ENCODE measurements around the gene IGFLR1.
A peak's percentile ranks its signal among the peaks of the same experiment; 100 is the strongest.

Gene IGFLR1

DNA sequence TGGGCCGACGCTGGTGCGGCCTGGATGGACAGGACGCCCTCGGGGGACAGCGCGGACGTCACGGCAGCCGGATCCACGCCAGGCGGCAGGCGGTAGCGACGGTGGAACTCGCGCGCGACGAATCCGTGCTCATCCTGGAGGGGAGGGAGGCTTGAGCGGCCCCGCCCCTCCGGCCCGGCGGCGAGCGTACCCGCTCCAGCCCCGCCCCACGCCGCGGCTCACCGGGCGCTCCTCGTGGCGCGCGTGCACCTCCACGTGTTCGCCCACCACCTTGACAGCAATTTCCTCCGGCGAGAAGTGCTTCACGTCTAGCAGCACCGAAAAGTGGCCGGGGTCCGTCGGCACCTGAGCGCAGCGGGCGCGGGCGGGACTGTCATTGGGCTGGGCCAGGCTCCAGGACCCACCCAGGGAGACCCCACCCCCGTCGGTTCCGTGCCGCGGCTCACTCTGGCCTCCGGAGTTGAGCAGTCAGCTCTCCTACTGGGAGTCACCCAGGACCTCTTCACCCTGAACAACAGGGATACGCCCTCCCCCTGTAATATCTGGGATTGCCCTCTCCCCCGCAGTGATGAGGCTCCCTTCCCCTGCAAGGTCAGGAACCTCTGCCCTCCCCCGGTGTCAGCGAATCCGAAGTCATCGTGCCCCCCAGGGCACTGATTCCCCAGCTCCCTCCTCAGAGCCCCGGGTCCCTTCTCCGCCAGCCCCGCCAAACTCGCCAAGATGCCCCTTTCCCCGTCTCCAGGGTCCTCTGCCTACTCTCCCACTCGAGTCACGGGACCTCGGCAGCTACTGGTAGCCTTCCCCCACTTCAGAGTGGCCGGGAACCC is 13.5 kb upstream of the IGFLR1 start:
- DNase-seq, result peak; percentile 72

DNA sequence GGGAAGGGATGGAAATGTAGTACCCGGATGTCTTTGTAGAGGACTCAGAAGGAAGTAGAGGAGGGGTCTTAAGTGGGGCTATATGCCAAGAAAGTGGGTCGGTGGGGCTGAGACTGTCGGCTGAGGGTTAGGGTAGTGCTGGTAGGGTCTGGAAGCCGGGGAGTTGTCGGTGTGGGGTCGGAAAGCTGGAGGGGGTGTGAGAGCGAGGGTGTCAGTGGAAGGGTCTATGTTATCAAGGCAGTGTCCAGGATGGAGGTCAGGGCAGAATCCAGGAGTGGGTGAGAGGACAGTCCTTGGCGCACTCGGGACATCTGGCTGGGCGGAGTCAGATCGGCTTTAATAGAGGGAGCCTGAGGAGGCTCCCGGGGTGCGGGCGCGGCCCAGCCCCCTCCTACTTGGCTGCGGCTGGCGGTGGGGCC is 12.9 kb upstream of the IGFLR1 start:
- no peak for DNase-seq

DNA sequence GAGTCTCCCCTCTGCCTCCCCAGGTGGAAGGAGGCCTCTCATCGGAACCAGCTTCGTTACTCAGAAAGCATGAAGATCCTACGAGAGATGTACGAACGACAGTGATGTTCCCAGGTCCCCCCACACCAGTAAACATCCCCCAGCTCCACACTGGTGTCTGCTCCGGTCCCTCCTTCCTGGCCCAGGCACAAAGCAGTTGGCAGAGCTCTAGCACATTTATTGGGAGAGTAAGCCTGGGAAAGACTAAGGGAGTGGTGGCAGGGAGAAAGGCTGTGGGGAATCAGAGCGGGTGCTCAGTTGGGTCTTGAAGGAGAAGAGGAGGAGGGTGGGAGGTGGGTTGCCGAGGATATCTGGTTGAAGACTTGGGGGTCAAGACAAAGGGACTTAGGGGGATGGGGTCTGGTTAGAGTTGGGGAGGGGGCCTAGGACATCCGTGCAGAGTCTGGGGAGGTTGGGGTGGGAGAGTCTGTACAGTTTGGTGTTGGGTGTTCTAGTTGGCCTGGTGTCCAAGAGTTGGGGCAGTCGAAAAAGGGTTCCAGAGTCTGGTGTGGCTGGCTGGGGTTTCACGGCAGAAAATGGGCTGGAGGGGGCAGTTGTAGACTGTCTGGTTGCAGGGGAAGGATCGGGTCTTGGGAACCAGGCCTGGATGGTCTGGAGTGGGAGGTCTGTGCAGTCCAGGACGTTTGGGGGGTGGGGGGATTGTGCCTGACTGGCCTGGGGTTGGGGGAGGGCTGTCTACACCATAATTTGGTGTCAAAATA is 12.3 kb upstream of the IGFLR1 start:
- DNase-seq, result no peak

DNA sequence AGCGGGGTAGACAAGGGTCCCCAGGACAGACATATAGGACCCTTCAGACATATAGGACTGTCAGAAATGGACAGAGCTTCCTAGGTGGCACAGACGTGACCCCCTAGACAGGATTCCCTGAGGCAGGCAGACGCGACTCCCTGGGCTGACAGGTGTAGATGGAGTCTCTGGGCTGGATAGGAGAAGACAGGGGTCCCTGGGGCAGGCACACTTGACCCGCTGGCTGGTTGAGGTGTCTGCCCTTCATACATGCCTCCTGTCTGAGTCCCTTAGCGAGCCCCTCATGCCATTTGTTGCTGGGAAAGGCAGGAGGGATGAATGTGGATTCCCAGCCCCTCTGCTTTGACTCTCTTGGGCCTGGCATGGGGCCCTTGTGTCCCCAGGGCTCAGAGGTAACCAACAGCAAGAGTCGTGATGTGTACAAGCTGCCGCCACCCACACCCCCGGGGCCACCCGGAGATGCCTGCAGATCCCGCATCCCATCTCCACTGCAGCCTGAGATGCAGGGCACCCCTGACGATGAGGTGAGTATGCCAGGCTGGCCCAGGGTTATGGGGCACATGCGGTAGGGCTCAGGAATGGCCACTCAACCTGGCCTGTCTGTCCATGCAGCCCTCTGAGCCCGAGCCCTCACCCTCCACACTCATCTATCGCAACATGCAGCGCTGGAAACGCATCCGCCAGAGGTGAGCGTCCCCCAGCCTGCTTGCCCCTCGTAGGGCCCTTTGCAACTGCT is 11.6 kb upstream of the IGFLR1 start:
- DNase-seq, result no peak

DNA sequence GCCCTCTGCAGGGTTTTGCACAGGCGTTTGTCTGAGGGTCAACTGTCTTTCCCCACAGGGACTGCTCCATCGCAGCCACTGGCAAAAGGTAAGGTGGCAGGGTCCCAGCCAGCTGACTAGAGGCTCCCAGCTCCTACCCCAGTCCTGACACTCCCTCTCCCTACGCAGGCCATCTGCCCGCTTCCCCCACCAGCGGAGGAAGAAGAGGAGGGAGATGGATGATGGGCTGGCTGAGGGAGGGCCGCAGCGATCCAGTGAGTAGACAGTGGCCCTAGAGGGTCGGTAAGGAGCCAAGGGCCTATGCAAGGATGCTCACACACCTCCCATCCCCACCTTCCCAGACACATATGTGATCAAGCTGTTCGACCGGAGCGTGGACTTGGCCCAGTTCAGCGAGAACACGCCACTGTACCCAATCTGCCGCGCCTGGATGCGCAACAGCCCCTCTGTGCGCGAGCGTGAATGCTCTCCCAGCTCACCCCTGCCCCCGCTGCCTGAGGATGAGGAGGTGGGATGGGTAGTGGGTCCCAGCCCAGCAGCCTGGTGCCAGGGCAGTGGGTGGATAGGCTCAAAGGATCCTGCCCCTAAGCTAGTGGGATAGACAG is 10.6 kb upstream of the IGFLR1 start:
- DNase-seq, result no peak

DNA sequence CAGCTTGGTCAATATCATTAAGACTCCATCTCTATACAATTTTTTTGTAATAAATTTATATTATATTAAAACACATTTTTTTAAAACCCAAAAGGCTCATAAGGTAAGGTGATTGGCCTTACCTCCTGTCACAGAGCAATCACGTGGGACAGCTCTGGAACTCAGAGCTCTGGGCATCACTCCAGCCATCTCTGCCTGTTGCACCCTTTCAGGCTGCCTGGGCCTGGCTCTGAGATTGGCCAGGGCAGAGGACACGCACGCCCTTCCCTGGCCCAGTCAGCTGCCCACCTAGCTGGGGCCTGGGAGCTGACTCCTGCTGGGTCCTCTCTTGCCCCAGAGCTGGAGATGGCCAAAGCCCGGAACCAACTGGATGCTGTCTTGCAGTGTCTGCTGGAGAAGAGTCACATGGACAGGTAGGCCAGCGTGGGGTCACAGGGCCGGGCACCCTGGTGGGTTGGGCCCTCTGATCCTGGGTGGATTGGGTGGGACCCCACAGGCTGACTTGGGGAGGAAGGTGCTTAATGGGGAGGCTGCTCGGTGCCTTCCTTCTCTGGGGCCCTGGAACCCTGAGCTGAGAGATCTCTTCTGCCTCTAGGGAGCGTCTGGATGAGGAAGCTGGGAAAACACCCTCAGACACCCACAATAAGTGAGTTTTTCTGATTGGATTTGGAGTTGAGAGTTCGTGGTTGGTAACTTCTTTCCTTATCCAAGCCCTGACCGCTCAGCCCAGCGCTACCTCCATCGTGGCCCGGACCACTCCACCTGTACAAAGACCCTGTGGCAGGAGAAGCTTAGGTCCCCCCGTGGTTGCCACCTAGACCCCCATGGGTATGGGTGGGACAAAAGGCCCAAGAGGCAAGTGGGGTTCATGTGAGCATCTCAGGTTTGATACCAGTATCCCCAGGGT is 9.8 kb upstream of the IGFLR1 start:
- DNase-seq, result no peak

DNA sequence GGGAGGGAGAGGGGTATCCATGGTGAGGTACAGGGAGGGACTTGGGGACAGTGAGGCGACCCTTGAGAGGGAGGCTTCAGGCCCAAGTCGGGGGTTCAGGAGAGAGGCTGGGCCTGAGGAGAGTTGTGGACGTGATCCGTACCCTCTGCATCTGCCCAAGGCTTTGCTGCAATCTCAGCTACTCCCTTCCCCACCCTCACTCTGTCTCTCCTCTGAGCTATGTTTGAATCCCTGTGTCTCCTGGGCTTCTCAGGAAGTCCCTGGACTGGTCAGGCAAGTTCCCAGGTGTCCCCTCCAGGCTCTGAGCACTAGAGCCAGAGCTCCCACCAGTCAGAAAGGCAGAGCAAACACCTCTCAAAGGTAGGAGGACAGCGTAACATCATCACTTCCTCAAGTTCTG is 7.9 kb upstream of the IGFLR1 start:
- DNase-seq, result no peak

DNA sequence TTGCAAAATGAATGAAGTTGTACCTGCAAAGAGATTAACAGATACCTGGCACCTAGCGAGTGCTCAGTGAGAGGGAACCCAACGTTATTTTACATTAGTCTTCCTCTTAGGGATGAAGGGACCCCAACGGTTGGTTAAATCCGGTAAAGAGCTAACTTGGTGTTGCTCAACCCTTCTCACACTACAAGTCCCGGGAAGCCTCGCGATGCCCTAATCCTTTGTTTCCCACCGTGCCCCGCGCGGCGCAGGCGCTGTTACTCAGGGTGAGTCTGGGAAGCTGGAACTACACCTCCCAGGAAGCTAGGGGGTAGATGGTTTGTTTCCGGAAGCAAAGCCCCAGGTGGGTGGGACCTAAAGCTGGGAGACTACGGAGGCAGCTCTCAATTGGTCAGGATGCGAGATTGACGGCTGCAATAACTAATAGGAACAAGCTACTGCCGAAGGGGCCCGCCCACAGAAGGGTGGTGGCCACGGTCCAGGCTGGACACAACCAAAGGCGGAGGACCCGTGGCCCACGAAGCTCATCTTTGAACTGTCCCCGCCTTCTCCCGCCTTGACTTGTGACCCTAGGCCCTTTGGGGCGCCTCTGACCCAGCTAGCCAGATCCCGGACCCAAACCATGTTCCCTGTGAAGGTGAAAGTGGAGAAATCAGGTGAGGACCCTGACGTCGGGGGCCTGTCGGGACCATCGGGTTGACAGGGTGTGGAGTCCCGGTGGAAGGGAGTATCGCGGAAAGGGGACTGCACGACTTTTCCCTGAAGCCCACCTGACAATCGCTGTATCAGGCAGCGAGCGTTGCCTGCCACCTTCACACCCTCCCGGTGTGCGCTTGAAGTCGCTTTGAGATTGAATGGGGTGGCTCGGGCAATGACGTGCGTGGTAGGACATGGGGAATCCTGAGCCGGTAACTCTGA is 6.1 kb upstream of the IGFLR1 start, which contains the start of gene LIN37:
Gene LIN37 (plus strand): TSS at position 471 of the 915 bp plus-strand sequence. CDS start 149 bp downstream, at position 620.
- DNase-seq, result peak; percentile 100

DNA sequence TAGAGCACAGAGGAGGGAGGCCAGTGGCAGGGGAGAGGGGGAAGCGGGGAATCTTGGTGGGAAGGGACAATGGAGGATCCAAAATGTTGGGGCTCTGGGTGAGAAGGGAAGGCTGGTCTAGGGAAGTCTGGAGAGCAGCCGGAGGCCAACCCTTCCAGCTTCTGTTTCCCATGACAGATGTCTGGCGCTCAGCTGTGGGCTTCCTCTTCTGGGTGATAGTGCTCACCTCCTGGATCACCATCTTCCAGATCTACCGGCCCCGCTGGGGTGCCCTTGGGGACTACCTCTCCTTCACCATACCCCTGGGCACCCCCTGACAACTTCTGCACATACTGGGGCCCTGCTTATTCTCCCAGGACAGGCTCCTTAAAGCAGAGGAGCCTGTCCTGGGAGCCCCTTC is 4.3 kb upstream of the IGFLR1 start:
- DNase-seq, result no peak

DNA sequence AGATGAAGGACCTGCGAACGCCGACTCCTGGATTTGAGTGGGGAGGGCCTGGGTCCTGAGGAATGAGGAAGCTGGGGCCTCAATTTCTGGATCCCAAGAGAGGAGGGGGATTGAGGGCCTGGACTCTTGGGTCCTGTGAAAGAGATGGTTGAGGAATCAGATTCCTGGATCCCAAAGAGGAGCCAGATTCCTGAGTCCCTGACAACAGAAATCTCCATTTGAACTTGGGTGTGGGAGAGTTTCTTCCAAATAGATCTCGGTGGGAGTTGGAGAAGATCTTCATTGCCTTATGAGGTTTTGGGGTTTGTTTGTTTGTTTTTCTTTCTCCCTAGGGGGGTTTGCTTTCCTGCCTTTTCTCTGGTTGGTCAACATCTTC is 3.8 kb upstream of the IGFLR1 start:
- no peak for DNase-seq

DNA sequence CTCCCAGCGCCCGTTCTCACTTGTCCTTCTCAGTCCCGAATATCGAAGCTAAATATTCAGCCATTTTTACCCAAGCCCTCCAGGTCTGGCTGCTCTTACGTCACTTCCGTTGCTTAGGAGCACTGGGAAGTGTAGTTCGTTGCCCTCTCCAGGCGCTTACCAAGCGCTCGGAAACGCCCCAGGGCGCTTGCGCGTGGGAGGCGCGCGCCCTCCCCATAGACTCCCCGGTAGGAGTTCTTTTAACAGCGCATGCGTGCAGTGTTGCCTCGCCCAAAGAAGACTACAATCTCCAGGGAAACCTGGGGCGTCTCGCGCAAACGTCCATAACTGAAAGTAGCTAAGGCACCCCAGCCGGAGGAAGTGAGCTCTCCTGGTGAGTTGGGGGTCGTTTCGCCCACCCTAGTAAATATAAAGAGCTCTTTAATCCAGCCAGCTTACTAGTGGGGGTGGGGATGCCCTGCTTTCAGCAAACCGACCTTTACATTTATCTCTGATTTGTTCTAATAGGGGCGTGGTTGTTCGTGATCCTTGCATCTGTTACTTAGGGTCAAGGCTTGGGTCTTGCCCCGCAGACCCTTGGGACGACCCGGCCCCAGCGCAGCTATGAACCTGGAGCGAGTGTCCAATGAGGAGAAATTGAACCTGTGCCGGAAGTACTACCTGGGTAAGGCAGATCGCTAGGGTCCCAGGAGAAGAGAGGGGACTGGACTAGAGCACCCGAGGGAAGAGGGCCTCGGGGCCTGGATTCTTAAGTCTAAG is 3.3 kb upstream of the IGFLR1 start, which contains the start of the genes PSENEN and U2AF1L4:
Gene PSENEN (plus strand): TSS at position 324 of the 759 bp plus-strand sequence. CDS start 280 bp downstream, at position 604.
Gene U2AF1L4 (minus strand): TSS at position 91 of the 759 bp plus-strand sequence. CDS start 27 bp downstream, at position 64.
- DNase-seq, result peak; percentile 99

DNA sequence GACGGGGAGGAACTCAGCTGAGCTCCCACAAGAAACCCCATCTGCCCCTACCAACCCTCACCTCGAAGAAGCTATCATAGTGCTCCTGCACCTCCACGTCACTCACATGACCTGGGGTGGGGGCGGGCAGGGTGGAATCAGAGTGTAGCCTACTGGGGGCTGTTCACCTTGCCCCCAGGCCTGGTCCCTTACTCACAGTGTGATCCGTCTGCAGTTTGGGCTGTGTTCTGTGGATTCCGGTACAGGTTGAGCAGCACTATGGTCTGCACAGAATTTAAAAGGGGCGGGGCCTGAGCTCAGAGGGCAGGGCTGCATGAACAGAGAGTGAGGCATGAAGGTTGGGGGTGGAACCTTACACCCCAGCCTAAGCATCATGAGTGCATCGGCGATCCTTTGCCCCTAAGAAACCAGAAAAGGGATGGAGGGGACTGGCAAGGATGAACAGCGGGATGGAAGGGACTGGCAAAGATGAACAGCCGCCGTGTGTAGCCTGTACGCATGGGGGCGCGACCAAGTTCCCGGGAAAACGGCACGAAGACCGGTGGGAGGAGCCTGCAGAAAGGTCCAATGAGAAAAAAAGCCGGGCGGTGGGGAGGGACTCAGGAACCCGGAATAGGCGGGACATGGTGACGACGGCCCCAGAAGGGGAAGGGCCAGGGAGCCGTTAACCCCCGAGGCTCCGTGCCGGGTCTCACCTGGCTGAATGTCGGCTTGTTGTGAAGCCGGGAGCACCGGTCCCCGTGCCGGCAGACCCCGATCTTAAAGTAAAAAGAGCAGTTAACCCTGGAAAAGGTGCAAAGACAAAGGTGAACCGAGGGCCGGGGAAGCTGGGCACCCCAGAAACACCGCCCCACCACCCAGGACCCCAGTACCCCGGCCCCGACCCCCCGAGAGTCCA is 2.4 kb upstream of the IGFLR1 start:
- DNase-seq, result peak; percentile 96

DNA sequence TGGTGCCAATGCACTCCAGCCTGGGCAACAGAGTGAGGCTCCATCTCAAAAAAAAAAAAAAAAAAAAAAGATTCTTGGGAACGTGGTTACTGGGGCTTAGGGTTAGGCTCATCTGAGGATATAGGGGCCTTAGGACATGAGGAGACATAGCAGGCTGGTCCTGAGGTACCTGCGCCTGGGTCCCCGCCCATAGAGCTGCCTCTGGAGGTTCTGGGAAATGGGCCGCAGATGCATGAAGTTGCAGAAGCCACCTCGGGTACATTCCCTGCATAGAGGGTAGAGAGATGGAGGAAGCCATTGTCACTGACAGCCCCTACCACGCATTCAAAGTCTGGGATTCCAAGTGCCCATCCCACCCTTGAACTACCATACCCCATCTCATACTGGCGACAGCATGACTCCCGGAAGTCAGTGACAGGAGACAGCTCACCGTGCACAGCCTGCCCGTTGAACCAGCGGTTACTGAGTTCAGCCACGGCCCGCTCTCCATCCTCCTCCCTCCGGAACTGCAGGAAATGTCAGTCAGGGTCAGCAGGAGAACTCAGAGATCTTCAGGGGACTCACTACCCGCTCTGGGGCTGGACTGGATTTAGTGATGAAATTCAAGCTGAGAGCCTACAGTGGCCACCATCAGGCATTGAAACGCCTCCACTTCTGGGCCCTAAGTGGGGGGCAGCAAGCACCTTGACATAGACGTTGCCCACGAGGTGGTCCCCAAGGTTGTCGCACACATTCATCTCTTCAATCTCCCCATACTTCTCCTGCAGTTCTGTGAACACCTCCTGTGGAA is 1.6 kb upstream of the IGFLR1 start:
- DNase-seq, result no peak

DNA sequence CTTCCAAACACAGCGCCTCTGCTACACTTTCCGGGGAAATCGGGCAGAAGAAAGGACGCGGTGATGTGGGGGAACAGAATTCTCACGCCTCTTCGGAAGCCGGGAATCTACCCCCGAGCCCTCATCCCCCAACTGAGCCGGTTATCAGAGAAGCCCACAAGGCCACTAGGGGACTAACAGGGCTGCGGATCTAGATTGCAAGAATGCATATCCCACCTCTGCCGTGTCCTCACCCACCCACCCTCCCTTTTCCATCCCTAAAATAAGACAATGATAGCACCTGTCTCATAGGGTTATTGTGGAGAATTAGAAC is 1.1 kb downstream of the IGFLR1 start:
- no peak for DNase-seq

DNA sequence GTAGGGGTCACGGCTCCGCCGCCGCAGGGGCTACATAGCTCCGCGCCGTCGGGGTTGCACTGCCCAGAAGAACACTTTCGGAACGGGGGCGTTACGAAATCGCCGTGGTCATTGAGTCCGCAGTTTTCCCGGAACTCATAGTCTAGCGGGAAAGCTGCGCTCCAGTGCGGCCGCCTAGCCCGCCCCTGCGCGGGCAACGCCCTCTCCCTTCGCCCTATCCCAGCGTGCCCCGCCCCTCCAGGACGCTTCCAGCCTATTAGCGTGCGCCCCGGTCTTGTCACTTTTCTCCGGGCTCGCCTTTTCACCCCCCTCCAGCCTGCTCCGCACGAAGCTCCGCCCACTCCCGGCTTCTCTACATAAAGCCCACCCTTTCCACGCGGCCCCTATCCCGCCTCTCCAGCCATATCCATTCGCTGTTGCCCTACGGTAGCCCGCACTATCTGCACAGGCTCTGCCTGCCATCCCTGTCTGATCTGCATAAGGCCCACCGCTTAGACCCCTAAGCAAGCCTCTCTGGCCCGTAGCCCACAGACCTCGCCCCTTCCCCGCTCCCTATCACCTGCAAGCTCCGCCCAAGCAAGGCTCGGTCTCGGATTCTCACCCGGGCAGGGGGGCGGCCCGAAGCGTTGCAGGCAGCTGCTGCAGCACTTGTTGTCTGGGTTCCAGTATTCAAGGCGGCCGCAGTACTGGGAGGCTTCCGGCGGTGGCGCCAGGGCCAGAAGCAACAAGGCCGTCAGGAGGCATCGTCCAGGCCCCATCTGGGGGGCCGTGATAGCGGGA is 1.6 kb downstream of the IGFLR1 start:
- peak; percentile 95 for DNase-seq

DNA sequence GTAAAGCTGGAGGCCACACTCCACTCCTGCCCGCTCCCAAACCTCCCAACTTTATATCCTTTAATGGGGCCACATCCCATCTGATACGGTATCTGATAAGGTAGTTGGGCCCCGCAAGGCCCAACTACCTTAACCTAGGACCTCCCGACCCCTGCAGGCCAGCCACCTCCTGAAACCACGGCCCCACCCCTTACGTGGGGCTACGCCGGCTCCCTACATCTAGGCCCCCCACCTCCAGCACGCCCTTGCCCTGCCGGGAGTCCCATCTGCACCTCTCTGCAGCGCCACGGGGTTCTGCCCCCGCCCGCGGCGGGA is 2.2 kb downstream of the IGFLR1 start:
- DNase-seq, result no peak
